ENCODE measurements around the gene CLCN3. TPM values are rescaled to one million over a fixed set of nuclear protein-coding genes. Genes with fewer than 3 reads are reported as not detected.

CLCN3 gene
- total and polyA plus RNA-seq, 2 of the 13 experiments (the other 11 are each of a cell fraction or from before 2014, with no cell fraction given), result 13.6 to 23.7 TPM

DNA sequence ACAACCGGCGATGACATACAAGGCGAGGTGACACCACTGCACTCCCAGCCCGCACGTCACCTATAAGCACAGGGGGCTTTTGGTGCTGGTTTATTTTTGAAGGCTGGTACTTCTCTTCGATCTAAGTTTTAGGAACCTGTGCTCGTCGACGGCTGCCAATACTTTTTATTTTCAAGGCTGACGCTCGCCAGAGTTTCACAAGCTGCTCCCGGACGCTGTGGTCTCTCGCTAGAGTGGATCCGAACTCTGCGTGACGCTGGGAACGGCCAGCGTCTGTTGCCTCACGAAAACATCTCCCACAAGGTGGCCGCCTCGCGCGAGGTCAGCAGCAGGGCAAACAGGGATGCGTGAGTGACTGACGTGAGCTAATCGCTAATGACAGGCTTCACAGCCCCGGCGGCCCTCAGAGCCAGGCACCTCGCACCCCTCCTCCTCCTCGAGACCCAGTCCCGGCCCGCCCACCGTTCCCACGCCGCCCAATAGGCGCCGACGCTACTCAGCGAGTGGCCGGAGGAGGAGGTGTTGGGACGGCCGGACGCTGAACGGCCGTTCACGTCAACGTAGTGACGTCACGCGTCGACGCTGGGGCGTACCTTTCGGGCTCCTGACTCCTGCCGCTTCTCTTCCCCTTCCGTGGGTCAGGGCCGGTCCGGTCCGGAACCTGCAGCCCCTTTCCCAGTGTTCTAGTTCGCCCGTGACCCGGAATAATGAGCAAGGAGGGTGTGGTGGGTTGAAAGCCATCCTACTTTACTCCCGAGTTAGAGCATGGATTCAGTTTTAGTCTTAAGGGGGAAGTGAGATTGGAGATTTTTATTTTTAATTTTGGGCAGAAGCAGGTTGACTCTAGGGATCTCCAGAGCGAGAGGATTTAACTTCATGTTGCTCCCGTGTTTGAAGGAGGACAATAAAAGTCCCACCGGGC lies at the start of gene CLCN3 (continued):
- TF ChIP-seq, protein P1, sequence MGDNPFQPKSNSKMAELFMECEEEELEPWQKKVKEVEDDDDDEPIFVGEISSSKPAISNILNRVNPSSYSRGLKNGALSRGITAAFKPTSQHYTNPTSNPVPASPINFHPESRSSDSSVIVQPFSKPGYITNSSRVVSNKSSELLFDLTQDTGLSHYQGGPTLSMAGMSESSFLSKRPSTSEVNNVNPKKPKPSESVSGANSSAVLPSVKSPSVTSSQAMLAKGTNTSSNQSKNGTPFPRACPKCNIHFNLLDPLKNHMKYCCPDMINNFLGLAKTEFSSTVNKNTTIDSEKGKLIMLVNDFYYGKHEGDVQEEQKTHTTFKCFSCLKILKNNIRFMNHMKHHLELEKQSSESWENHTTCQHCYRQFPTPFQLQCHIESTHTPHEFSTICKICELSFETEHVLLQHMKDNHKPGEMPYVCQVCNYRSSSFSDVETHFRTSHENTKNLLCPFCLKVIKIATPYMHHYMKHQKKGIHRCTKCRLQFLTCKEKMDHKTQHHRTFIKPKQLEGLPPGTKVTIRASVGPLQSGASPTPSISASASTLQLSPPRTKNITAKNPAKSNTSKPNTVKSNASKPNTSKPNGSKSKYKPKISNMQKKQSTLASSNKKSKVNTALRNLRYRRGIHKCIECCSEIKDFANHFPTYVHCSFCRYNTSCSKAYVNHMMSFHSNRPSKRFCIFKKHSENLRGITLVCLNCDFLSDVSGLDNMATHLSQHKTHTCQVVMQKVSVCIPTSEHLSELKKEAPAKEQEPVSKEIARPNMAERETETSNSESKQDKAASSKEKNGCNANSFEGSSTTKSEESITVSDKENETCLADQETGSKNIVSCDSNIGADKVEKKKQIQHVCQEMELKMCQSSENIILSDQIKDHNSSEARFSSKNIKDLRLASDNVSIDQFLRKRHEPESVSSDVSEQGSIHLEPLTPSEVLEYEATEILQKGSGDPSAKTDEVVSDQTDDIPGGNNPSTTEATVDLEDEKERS (CRISPR knock-in tag; IDR thresholded peaks at IDR 0.05), result peak; percentile 63; the same call in 1 of the 2 replicates
- no peak for TF ChIP-seq IKZF1 (IDR thresholded peaks at IDR 0.05)
- no peak for TF ChIP-seq JDP2 (CRISPR knock-in tag; IDR thresholded peaks at IDR 0.05; ENCODE audit: borderline replicate concordance)
- no peak for TF ChIP-seq MBD4 (IDR thresholded peaks at IDR 0.05; ENCODE audit: borderline replicate concordance, low read length)
- TF ChIP-seq ZNF792 (CRISPR knock-in tag; IDR thresholded peaks at IDR 0.05), result peak; percentile 81
- no peak for TF ChIP-seq ZNF7 (CRISPR knock-in tag; IDR thresholded peaks at IDR 0.05)
- TF ChIP-seq ZNF549 (CRISPR knock-in tag; IDR thresholded peaks at IDR 0.05), result no peak
- TF ChIP-seq KDM1A (CRISPR knock-in tag; IDR thresholded peaks at IDR 0.05), result 0 out of 2 replicates have a peak, but pooled peaks have one; percentile 16
- TF ChIP-seq THYN1 (CRISPR knock-in tag; IDR thresholded peaks at IDR 0.05; ENCODE audit: borderline replicate concordance, low read depth), result no peak
- no peak; the same call in 1 of the 2 replicates for TF ChIP-seq ZNF546 (CRISPR knock-in tag; conservative IDR thresholded peaks at IDR 0.05)
- 0 out of 2 replicates have a peak, but pooled peaks have one; percentile 42 for TF ChIP-seq FOXK1 (CRISPR knock-in tag; IDR thresholded peaks at IDR 0.05; ENCODE audit: borderline replicate concordance, low read depth)
- TF ChIP-seq ZNF879 (CRISPR knock-in tag; IDR thresholded peaks at IDR 0.05), result no peak
- TF ChIP-seq ZFP37 (CRISPR knock-in tag; IDR thresholded peaks at IDR 0.05; ENCODE audit: borderline replicate concordance), result no peak
- TF ChIP-seq, protein P2, sequence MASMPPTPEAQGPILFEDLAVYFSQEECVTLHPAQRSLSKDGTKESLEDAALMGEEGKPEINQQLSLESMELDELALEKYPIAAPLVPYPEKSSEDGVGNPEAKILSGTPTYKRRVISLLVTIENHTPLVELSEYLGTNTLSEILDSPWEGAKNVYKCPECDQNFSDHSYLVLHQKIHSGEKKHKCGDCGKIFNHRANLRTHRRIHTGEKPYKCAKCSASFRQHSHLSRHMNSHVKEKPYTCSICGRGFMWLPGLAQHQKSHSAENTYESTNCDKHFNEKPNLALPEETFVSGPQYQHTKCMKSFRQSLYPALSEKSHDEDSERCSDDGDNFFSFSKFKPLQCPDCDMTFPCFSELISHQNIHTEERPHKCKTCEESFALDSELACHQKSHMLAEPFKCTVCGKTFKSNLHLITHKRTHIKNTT (CRISPR knock-in tag; IDR thresholded peaks at IDR 0.05), result no peak
- 0 out of 2 replicates have a peak, but pooled peaks have one; percentile 67 for TF ChIP-seq SMAD1 (CRISPR knock-in tag; IDR thresholded peaks at IDR 0.05; ENCODE audit: borderline replicate concordance, low read depth)
- TF ChIP-seq ZNF660 (CRISPR knock-in tag; IDR thresholded peaks at IDR 0.05; ENCODE audit: borderline replicate concordance, low read depth), result 0 out of 2 replicates have a peak, but pooled peaks have one; percentile 25
- TF ChIP-seq RARA (CRISPR knock-in tag; IDR thresholded peaks at IDR 0.05), result peak; percentile 90
- TF ChIP-seq, protein P3, sequence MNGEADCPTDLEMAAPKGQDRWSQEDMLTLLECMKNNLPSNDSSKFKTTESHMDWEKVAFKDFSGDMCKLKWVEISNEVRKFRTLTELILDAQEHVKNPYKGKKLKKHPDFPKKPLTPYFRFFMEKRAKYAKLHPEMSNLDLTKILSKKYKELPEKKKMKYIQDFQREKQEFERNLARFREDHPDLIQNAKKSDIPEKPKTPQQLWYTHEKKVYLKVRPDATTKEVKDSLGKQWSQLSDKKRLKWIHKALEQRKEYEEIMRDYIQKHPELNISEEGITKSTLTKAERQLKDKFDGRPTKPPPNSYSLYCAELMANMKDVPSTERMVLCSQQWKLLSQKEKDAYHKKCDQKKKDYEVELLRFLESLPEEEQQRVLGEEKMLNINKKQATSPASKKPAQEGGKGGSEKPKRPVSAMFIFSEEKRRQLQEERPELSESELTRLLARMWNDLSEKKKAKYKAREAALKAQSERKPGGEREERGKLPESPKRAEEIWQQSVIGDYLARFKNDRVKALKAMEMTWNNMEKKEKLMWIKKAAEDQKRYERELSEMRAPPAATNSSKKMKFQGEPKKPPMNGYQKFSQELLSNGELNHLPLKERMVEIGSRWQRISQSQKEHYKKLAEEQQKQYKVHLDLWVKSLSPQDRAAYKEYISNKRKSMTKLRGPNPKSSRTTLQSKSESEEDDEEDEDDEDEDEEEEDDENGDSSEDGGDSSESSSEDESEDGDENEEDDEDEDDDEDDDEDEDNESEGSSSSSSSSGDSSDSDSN (CRISPR knock-in tag; IDR thresholded peaks at IDR 0.05), result peak; percentile 81
- TF ChIP-seq TBP (CRISPR knock-in tag; IDR thresholded peaks at IDR 0.05), result no peak
- TF ChIP-seq, protein P4, sequence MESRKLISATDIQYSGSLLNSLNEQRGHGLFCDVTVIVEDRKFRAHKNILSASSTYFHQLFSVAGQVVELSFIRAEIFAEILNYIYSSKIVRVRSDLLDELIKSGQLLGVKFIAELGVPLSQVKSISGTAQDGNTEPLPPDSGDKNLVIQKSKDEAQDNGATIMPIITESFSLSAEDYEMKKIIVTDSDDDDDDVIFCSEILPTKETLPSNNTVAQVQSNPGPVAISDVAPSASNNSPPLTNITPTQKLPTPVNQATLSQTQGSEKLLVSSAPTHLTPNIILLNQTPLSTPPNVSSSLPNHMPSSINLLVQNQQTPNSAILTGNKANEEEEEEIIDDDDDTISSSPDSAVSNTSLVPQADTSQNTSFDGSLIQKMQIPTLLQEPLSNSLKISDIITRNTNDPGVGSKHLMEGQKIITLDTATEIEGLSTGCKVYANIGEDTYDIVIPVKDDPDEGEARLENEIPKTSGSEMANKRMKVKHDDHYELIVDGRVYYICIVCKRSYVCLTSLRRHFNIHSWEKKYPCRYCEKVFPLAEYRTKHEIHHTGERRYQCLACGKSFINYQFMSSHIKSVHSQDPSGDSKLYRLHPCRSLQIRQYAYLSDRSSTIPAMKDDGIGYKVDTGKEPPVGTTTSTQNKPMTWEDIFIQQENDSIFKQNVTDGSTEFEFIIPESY (CRISPR knock-in tag; IDR thresholded peaks at IDR 0.05), result no peak
- TF ChIP-seq ZNF747 (CRISPR knock-in tag; IDR thresholded peaks at IDR 0.05; ENCODE audit: borderline replicate concordance), result peak; percentile 66; the same call in 1 of the 2 replicates

Data from HepG2 (cell line).